GM18498 (cell line): ENCODE measurements around the gene STEEP1.
A peak's percentile ranks its signal among the peaks of the same experiment; 100 is the strongest.
"Not testable (repeated sequence)": the region's sequence is repeated elsewhere in the genome, so short reads cannot be mapped to it uniquely, and the experiment has no call there.

Experiments
- ATAC-seq: cut with Tn5 transposase; IDR thresholded peaks from one replicate; pipeline ENCODE4 v1.9.1; 2021; ENCODE audit warnings: mild to moderate bottlenecking, moderate library complexity; ENCODE audit not compliant: unreplicated experiment

The STEEP1 gene

DNA sequence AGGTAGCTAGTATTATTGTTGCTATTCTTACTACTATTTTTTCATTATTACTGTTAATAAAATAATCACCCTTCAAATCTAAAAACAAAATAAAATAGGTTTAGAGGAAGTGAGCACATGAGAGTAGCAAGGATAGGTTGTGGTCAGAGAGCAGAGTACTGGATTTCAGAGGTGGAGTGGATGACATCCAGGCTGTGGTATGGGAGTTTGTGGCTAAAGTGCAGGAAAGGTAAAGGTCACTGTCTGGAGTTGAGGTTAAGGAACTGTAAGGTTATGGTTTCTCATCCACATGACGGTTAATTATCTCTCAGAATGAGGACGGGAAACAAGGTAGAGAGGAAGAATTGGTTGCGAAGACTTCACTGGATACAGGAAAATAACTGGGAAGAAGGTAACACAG, 27.7 kb downstream of the STEEP1 start:
- ATAC-seq: no peak

DNA sequence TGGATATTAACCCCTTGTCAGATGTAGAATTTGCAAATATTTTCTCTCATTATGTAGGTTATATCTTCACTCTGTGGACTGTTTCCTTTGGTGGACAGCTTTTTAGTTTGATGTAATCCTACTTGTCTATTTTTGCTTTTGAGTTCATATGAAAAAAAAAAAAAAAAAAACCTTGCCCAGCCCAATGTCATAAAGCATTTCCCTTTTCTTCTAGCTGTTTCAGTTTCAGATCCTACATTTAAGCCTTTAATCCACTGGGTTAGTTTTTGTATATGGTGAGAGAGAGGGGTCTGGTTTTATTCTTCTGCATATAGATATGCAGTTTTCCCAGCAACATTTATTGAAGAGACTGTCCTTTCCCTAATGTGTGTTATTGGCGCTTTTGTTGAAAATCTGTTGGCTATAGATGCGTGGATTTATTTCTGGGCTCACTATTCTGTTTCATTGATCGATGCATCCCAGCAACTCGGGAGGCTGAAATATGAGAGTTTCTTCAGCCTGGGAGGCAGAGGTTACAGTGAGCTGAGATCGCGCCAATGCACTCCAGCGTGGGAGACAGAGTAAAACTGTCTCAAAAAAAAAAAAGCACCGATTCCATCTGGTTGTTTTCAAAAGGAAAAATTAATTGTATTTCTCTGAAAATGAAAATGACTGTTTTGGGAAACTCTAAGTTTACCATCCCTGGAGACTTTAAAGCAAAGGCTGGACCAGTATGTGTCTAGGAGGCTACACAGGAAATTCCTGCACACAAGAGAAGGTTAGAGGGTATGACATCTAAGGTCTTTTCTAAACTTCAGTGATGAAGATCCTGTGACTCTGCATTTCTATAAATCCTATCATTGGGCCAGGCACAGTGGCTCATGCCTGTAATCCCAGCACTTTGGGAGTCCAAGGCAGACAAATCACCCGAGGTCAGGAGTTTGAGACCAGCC, 35.6 kb downstream of the STEEP1 start:
- ATAC-seq: no peak

DNA sequence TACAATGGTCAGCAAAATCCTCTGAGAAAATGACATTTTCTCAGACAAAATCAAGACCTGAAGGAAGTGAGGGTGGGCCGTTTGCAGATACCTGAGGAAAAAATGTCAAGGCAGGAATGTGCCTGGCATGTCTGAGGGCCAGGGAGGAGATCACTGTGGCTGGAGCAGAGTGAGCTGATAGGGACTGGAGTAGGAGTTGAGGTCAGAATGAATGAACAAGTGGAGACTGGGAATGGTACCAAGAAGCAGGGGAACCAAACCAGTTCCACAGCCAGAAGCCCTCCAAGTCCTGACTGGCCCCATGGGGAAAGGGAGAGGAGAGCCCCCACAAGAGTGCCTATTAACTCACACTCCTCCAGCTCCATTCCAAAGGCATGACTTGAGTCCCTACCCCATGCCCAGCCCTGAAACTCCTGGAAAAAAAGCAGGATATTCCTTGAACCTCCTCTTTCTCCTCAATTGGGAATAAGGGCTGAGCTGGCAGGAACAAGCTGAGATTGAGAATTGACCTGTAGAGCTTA, 41.5 kb downstream of the STEEP1 start:
- no peak for ATAC-seq

DNA sequence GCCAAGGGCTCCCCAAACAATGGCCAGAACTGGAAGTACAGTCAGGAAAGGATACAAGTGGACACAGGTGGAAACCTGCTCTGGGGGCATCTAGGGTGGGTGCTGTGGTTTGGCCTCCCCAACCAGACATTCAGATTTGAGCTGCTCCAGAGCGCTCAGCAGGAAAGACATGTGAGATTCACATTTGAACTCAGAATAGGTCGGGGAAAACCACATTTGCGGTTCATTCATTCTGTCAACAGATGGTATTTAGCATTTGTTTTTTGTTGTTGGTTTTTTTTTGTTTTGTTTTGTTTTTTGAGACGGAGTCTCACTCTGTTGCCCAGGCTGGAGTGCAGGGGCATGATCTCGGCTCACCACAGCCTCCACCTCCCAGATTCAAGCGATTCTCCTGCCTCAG, 44.0 kb downstream of the STEEP1 start:
- ATAC-seq: no peak

DNA sequence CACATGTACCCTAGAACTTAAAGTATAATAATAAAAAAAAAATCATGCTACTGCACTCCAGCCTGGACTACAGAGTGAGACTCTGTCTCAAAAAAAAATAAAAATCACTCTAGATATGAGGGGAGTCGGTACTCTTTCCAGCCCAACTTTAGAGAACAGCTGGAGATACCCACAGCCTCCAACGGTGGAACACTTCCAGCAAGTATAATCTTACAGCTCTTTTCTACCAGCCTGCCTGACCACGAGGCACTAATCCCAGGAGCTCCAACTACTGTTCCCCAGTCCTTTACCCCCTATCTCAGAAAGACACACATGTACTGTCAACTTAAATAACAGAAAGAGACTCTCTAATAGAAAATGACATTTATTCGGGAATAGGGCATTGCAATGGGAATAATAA, 46.8 kb downstream of the STEEP1 start:
- no peak for ATAC-seq

DNA sequence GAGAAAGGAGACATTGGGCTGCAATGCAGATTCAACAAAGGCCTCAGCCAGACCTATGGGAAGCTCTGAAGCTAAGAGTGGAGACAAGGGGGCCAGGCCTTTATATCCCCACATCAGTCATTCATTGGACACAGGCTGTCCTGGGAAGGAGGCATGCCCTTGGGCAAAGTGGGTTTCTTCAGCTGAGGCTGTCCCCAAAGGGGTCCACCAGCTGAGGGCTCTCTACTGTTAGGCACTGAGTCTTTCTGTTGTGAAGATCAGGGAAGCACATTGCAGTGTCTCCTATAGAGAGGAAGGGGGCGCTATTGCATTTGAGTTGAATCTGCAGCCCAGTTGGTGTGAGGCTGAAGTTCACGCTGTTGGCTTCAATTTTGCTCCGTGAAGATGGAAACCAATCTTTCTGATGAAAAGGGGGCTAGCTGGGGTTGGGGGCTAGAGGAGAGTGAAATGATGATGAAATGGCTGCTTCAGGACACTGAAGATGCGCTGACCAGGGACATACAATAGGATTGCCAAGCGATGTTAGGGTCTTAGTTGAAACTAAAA, 49.0 kb downstream of the STEEP1 start:
- ATAC-seq: no peak

DNA sequence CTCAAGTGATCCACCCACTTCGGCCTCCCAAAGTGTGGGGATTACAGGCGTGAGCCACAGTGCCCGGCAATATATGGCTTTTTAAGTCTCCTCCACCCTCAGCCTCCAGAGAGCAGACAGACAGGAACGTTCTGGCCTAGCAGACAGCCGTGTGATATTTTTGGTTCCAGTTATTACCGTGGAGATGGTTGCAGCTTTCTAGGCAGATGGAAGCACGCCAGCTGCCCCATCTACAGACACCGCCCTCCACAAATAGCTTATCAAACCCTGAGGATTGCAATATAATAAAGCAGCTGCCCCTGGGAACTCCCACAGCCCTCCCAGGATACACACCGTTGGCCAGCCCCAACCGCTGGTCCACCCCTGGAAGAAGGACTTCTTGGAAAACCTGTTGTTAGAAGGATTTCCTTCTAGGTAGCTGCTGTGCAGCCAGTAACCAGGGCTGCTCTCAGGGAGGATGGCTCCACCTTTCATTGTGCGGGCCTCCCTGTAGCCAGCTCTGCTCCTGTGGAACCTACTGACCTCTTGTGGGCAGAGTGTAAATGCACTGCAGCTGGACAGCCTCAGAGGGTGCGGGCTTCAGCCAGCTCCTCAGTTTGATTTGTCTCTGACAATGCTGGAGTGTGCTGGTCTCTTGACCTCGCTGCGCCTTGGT, 52.9 kb downstream of the STEEP1 start:
- ATAC-seq: peak; percentile 66

DNA sequence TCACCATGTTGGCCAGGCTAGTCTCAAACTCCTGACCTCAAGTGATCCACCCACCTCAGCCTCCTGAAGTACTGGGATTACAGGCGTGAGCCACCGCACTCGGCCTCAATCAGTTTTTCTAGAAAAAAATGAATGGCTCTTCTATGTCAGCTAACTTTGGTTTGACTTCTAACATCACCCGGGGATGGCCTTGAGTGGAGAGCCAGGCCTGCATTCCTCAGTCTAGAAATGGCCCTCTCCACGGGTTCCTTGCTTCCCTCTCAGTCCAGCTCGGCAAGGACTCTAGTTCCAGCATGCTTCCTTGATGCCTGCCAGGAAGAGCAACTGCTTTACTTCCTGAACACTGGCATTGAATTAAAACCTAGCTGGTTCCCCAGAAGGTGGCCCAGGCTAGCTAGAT, 58.0 kb downstream of the STEEP1 start:
- ATAC-seq: no peak

DNA sequence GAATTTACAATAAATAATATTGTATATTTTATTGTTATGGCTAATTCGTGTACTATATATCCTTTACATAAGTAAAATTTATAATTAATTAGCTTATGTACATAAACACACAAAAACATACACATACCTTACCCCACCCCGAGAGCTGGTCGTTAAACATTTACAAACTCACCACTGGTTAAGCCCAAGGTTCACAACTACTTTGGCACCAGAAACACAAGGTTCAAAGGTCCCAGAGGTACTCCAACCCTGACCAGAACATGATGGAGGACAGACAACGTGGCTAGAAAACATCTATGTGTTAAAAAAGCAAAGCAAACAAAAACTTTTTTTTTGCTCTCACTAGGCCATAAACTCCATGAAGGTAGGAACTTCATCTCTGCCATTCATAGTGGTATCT, 59.3 kb downstream of the STEEP1 start:
- ATAC-seq: no peak

DNA sequence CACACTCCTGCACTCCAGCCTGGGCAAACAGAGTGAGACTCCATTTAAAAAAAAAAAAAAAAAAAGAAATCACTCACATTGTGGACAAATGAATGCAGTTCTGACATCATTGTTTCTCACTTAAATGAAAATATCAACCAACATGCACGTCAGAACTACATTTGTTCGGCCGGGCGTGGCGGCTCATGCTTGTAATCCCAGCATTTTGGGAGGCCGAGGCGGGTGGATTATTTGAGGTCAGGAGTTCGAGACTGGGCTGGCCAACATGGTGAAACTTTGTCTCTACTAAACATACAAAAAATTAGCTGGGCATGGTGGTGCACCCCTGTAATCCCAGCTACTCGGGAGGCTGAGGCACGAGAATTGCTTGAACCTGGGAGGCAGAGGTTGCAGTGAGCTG, 60.1 kb downstream of the STEEP1 start:
- ATAC-seq: not testable (repeated sequence)

DNA sequence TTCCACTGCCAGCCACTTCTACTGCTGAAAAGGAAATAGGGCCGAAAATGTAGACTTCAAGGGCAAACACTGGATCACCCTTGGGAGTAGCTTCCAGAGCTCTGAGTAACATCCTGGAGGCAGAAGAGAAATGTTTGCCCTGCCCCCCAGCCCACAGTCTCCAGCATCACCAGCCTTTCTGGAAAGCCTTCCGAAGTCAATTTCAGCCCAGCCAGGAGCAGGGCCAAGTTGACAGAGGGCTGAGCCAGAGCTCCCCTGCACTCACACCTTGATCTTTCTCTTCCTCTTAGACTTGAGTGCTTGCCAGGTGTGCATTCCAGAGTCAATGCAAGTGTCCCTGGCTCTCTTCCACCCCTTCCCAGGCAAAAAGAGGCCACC, 61.7 kb downstream of the STEEP1 start:
- no peak for ATAC-seq

DNA sequence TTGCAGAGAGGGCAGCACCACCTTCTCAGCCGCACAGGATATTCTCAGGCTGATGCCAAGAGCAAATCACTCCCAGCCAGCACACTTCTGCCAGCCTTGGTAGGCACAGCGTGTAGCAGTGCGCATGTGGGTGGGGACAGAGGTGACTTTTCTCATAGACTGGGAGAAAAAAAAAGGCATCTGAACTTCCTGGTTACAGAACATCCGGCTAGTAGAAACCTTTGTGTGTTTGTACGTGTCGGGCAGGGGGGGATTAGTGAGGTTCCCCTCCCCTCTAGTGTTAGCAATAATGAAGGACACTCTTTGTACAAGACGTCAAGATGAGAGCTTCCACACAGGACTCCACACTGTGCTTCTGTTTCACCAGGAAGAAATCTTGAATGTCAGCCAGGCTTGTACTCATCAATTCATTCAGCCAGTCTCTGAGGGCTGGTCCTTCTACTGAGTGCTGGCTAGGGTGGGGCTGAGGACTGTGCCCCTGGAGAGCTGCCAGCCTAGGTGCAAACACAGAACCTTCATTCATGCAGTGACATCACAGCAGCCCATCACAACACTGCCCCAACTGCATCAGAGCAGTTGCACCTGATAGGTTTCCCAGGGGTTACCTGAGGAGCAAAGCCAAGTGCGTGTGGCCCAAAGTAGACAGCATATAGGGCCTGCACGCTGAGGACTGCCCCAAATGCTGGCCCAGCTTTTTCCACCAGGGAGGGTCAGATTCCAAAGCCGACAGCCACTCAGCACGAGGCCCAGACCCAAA, 62.3 kb downstream of the STEEP1 start:
- ATAC-seq: no peak

DNA sequence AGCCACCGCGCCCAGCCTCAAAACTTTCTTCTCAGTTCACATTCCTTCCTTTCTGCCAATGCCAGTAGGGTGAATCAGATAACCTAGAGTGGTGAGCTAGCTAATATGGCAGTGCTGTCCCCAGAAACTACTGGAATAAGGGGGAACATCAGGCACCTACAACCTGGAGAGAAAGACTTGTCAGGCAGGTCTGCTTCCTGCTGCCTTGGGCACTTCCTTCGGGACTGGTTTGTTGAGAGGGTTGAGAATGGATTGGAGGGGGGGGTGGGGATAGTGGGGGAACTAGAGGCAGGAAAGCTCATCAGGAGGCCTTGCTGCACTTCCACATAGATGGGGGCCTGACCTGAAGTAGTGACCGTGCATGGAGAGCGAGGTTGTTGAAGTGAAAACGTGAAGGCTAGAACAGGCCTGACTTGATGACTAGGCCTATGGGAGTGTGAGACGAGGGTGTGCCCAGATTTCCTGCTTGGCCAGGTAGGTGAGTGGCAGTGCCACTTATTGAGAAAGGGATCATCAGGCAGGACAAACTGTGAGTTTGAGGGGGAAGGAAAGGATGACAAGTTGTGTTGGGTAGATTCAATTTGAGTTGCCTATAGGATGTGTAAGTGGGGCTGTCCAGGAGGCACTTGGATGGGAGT, 63.6 kb downstream of the STEEP1 start:
- no peak for ATAC-seq

DNA sequence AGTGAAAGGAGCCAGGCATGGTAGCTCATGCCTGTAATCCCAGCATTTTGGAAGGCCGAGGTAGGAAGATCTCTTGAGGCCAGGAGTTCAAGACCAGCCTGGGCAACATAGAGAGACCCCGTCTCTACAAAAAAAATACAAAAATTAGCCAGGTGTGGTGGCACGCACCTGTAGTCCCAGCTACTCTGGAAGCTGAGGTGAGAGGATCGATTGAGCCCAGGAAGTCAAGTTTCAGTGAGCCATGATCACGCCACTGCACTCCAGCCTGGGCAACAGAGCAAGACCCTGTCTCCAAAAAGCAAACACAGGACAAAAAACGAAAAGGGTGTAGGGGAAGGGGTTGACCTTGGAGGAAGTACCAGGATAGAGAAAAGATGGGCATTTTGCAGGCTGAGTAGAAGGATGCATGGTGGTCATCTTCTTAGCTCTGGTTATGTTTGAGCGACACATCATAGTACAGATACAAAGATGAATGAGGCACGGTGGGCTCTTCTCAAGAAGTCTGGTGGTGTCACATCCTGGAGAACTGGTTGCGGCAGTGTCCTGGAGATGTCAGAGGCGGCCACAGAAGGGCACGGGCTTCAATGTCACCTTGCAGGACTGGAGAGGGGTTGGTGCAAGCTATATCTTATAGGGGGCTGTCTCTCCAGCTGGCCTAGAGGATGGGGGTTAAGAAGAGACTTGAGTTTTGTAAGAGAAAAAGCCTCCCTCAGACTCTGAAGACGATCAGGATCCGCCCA, 65.0 kb downstream of the STEEP1 start:
- ATAC-seq: no peak

DNA sequence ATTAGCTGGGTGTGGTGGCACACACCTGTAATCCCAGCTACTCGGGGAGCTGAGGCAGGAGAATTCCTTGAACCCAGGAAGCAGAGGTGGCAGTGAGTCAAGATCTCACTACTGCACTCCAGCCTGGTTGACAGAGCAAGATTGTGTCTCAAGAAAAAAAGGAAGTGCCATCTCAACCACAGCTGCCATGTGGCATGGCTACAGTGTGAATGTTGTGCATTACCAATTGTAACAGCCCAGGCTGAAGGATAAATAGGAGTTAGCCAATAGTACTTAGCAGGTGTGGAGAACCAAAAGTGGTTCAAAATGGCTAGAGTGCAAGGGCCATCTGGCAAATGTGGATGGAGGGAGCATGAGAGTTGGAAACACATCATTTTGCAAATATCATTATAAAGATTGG, 68.0 kb downstream of the STEEP1 start:
- no peak for ATAC-seq

DNA sequence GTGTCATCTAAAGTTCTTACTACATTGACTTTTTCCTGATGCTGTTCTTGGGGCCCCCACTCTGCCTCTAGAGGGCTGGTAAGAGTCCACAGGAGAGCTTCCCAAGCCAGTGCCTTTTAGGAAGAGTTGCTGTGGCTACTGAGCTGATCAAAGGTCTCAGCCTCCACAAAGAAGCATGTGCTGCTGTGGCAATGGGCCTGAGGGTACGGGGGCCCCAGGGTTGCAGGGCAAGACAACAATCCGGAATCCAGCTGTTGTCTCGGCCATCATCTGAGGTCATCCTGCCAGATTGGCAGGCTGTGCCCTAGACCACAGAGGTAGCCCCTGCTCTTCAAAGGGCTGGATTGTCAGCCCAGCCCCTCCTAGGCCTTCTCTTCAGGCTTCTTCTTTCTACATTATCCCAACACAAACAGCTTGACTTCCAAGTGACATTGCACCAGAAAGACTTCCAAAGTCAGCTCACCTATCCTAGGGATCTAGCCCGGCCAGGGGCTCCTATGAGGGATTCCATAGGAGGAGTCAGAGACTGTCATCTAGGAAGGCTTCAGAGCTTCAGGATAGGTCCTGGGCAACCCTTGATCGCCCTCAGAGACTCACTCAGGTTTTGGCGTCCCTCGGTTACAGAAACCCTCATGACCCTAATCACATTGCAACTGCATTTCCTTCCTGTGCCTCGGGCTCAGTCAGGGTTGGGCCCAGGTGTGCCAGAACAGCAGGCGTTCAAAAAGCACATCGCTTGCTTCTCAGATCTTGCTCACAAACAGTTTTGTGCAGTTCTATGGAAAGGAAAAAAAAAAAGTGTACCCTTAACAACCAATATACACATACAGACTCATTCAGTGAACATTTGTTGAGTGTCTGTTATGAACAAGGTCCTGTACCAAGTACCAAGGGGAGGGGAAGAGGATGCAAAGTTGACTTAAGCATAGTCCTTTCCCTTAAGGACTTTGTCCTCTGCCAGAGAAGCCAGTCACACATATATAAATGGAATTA, 69.2 kb downstream of the STEEP1 start:
- ATAC-seq: no peak

DNA sequence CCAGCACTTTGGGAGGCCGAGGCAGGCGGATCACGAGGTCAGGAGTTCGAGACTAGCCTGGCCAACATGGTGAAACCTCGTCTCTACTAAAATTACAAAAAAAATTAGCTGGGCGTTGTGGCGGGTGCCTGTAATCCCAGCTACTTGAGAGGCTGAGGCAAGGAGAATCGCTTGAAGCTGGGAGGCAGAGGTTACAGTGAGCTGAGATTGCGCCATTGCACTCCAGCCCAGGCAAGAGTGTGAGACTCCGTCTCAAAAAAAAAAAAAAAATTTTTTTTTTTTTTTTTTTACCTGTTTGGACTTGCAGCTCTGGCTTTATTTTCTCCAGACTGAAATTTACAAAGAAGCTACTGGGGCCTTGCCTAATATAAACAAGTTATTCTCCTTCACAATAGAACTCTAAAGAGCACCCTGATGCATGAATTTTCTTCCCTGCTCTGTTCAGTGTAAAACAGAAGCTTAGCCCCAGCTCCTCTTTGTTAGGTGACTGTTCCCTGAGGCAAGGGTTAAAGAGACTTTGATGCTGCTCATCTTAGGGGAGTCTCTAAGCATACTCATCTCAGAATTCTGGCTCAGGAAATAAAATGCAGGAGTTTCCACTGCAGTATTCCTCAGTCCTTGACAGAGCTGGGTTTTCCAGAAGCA, 71.2 kb downstream of the STEEP1 start:
- ATAC-seq: not testable (repeated sequence)

DNA sequence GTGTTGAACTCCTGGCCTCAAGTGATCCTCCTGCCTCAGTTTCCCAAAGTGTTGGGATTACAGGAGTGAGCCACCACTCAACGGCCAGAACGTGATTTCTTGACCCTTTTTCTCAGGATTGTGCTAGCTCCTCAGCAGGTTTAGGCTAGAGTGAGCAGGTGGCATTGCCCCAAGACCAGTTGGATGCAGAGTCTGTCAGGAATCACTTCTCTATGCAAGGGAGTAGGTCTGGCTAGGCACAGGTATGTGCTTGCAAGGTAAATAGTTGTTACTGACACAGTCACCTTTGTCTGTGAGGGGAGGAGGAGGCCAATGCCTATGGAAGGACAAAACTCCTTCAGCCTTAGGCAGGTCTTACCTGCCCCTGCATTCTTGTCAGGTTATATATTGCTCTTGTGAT, 72.7 kb downstream of the STEEP1 start:
- no peak for ATAC-seq
